OCI-LY3 (cell line): ENCODE results near the gene ARHGEF28.

Experiments used
- H2AFZ ChIP-seq: fragments of 200-600, 300-600 bp; shearing (Covaris generic); 2 replicates; pipeline ENCODE4 v1.6.0; 2014; ENCODE audit warnings: antibody characterized with exemption, low read depth, low read length
- H3K27ac ChIP-seq: fragments of 200-600, 300-600 bp; sonication (generic); 2 replicates; pipeline ENCODE4 v1.5.1; 2014; ENCODE audit warnings: mild to moderate bottlenecking, low read length, moderate library complexity, mixed read lengths
- H3K27me3 ChIP-seq: fragments of 200-600, 300-600 bp; sonication (generic); 2 replicates; pipeline ENCODE4 v1.6.1; 2014; ENCODE audit warnings: low read depth, low read length, mixed read lengths
- H3K36me3 ChIP-seq: fragments of 200-600, 300-600 bp; sonication (generic); replicated peaks from 2 replicates; pipeline ENCODE3; 2014; ENCODE audit warnings: low read depth, low read length, mixed read lengths
- H3K4me1 ChIP-seq: fragments of 300-600, 200-600 bp; sonication (generic); 2 replicates; pipeline ENCODE4 v1.6.1; 2014; ENCODE audit warnings: low read length, mixed read lengths
- H3K4me2 ChIP-seq: fragments of 200-600, 300-600 bp; sonication (generic); 2 replicates; pipeline ENCODE4 v1.6.1; 2014; ENCODE audit warnings: low read length, mixed read lengths
- H3K4me3 ChIP-seq: fragments of 300-600, 200-600 bp; sonication (generic); 2 replicates; pipeline ENCODE4 v1.5.1; 2014; ENCODE audit warnings: antibody characterized with exemption, mild to moderate bottlenecking, low read length, moderate library complexity
- H3K79me2 ChIP-seq: fragments of 300-600, 200-600 bp; shearing (Covaris generic); 2 replicates; pipeline ENCODE4 v1.6.1; 2014; ENCODE audit warnings: mild to moderate bottlenecking, low read length, mixed read lengths
- H3K9ac ChIP-seq: fragments of 300-600, 200-600 bp; shearing (Covaris generic); 2 replicates; pipeline ENCODE4 v1.6.0; 2014; ENCODE audit warnings: mild to moderate bottlenecking, low read length, moderate library complexity
- H3K9me3 ChIP-seq: fragments of 200-600, 300-600 bp; shearing (Covaris generic); 2 replicates; pipeline ENCODE4 v1.6.1; 2014; ENCODE audit warnings: low read length, mixed read lengths; ENCODE audit not compliant: insufficient read depth
- H4K20me1 ChIP-seq: fragments of 200-600, 300-600 bp; sonication (generic); 2 replicates; pipeline ENCODE4 v1.6.1; 2016; ENCODE audit warnings: low read length, mixed read lengths; ENCODE audit not compliant: insufficient read depth
- EZH2phosphoT487 ChIP-seq: fragments of 200-600 bp; shearing (Covaris generic); IDR thresholded peaks from 2 replicates; pipeline ENCODE4 v1.6.1; 2018; ENCODE audit warnings: antibody characterized with exemption, mixed run types, low read depth
- TF ChIP-seq, protein P1 (sequence below): fragments of 200-600, 300-600 bp; sonication (generic); IDR thresholded peaks from 2 replicates; pipeline ENCODE4 v1.5.1; 2014; ENCODE audit warnings: antibody characterized with exemption, low read length, low read depth

Gene ARHGEF28

DNA sequence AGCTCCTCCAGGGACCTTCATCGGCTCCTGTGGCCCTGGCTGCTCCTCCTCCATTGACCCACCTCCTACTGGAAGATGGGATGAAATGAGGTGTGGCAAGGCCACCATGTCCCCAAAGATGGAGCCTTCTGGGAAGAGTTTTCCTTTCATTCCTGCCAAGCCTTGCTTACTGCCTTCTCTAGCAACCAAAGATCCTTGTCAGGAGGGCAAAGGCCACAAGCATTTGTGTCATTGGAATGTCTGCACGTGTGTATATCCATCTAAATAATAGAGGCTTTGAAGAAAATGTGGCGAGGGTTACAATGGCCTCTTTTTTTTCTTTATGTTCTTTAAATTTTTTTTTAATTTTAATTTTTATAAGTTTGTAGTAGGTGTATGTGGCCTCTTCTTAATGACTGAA is 313.6 kb downstream of the ARHGEF28 start:
- H3K9ac ChIP-seq: no peak overlapping the region
- H3K79me2 ChIP-seq: no peaks in the 10 kb centered on the region
- H3K27me3 ChIP-seq: no peaks in the 10 kb centered on the region; the same call in 1 of the 2 replicates
- H4K20me1 ChIP-seq: no peaks in the 10 kb centered on the region
- no peak overlapping the region for H2AFZ ChIP-seq
- no peak overlapping the region for H3K4me2 ChIP-seq
- no peaks in the 10 kb centered on the region for H3K4me1 ChIP-seq
- no peaks in the 10 kb centered on the region for H3K9me3 ChIP-seq
- no peak overlapping the region for H3K4me3 ChIP-seq
- no peak overlapping the region for H3K27ac ChIP-seq
- H3K36me3 ChIP-seq: no peaks in the 10 kb centered on the region
- no peak for TF ChIP-seq EZH2phosphoT487
- TF ChIP-seq, protein P1, sequence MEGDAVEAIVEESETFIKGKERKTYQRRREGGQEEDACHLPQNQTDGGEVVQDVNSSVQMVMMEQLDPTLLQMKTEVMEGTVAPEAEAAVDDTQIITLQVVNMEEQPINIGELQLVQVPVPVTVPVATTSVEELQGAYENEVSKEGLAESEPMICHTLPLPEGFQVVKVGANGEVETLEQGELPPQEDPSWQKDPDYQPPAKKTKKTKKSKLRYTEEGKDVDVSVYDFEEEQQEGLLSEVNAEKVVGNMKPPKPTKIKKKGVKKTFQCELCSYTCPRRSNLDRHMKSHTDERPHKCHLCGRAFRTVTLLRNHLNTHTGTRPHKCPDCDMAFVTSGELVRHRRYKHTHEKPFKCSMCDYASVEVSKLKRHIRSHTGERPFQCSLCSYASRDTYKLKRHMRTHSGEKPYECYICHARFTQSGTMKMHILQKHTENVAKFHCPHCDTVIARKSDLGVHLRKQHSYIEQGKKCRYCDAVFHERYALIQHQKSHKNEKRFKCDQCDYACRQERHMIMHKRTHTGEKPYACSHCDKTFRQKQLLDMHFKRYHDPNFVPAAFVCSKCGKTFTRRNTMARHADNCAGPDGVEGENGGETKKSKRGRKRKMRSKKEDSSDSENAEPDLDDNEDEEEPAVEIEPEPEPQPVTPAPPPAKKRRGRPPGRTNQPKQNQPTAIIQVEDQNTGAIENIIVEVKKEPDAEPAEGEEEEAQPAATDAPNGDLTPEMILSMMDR: no peak

DNA sequence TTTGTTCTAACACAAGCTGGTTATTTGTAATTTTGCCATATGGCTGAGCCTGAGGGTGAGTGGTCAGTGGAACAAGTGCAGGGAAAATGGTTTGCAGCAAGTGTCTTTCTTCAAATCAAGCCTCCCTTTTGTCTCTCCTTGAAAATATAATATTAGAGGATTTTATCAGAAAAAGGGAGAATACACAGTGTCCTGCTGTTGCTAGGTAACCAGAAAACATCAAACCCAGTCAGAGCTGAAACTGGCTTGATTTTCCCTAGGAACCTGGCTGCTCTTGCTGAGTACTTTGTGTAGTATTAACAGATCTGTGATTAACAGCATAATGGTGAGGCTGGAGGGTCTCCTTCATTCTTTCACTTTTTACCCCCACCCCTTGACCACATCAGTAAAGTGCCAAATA is 314.0 kb downstream of the ARHGEF28 start:
- H2AFZ ChIP-seq: no peak overlapping the region
- H3K9me3 ChIP-seq: no peaks in the 10 kb centered on the region
- no peak overlapping the region for H3K4me2 ChIP-seq
- H3K36me3 ChIP-seq: no peaks in the 10 kb centered on the region
- no peaks in the 10 kb centered on the region; the same call in 1 of the 2 replicates for H3K27me3 ChIP-seq
- no peak overlapping the region for H3K27ac ChIP-seq
- no peaks in the 10 kb centered on the region for H3K4me1 ChIP-seq
- no peak overlapping the region for H3K4me3 ChIP-seq
- H4K20me1 ChIP-seq: no peaks in the 10 kb centered on the region
- TF ChIP-seq, protein P1: no peak
- TF ChIP-seq EZH2phosphoT487: no peak
- no peaks in the 10 kb centered on the region for H3K79me2 ChIP-seq
- H3K9ac ChIP-seq: no peak overlapping the region

DNA sequence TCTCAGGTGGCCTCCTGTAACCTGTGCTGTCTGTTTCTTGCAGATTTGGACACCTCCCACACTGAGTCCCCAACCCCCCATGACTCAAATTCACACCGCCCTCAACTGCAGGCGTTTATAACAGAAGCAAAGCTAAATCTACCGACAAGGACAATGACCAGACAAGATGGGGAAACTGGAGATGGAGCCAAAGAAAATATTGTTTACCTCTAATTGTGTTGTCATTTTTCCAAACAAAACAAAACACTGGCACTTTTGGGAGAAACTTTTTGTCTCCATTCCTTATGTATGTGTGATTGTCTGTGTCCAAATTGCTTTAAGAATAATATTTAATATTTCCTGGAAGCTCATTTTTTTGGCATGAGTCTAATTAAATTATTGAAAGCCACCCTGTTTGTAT is 314.8 kb downstream of the ARHGEF28 start:
- Histone ChIP-seq H3K27me3 (no peaks in the 10 kb centered on the region; the same call in 1 of the 2 replicates), H3K27ac (no peak overlapping the region), H3K4me3 (no peak overlapping the region), H3K4me1 (no peaks in the 10 kb centered on the region), H3K9me3 (no peaks in the 10 kb centered on the region), H2AFZ (no peak overlapping the region), H3K36me3 (no peaks in the 10 kb centered on the region), H3K9ac (no peak overlapping the region), H4K20me1 (no peaks in the 10 kb centered on the region), H3K79me2 (no peaks in the 10 kb centered on the region), H3K4me2 (no peak overlapping the region)
- TF ChIP-seq EZH2phosphoT487: no peak
- TF ChIP-seq, protein P1: no peak

DNA sequence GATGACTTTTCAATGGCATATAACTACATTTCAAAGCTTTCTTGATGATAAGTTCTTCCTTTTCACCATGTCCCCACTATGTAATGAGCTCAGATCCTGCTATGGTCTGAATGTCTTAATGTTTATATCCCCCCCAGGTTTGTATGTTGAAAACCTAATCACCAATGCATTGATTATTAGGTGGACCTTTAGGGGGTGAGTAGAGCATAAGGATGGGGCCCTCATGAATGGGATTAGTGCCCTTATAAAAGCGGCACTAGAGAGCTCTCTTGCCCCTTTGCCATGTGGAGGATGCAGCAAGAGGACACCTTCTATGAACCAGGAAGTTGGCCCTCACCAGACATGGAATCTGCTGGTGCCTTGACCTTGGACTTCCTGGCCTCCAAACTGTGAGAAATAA is 316.8 kb downstream of the ARHGEF28 start:
- no peak for TF ChIP-seq EZH2phosphoT487
- TF ChIP-seq, protein P1: no peak
- Histone ChIP-seq H3K27me3 (0 out of 2 replicates have a peak, but pooled peaks cover 7% of the 10 kb centered on the region), H3K27ac (no peak overlapping the region), H3K4me2 (no peak overlapping the region), H3K4me3 (no peak overlapping the region), H4K20me1 (no peaks in the 10 kb centered on the region), H3K4me1 (no peaks in the 10 kb centered on the region), H2AFZ (no peak overlapping the region), H3K36me3 (no peaks in the 10 kb centered on the region), H3K9ac (no peak overlapping the region), H3K79me2 (no peaks in the 10 kb centered on the region), H3K9me3 (no peaks in the 10 kb centered on the region)
